ES-I3 (cell line): ENCODE results near the gene TJP1.
"Not testable (repeated sequence)": the region's sequence is repeated elsewhere in the genome, so short reads cannot be mapped to it uniquely, and the experiment has no call there.

ENCODE experiments used
- H3K36me3 ChIP-seq: 2 replicates; pipeline ENCODE4 v1.6.1; 2013; ENCODE audit warnings: mild to moderate bottlenecking, low read length, control low read depth, moderate library complexity; ENCODE audit not compliant: insufficient read depth
- H3K4me1 ChIP-seq: 2 replicates; pipeline ENCODE4 v1.6.1; 2013; ENCODE audit warnings: mild to moderate bottlenecking, control low read depth, low read length; ENCODE audit not compliant: insufficient read depth
- H3K9ac ChIP-seq: 2 replicates; pipeline ENCODE4 v1.6.1; 2013; ENCODE audit warnings: low read depth, mild to moderate bottlenecking, low read length, moderate library complexity
- H3K9me3 ChIP-seq: 2 replicates; pipeline ENCODE4 v1.6.1; 2013; ENCODE audit warnings: mild to moderate bottlenecking, low read length, moderate library complexity; ENCODE audit not compliant: control insufficient read depth, insufficient read depth

TJP1 gene

GRCh38 chr15:29743475-29743874 lies 78.8 kb downstream of the TJP1 start:
- H3K36me3 ChIP-seq: peaks cover 12% of the 10 kb centered on the region
- no peak overlapping the region for H3K9ac ChIP-seq
- H3K9me3 ChIP-seq: no peaks in the 10 kb centered on the region
- H3K4me1 ChIP-seq: no peaks in the 10 kb centered on the region

GRCh38 chr15:29740692-29741311 lies 81.5 kb downstream of the TJP1 start:
- Histone ChIP-seq H3K4me1 (peaks cover 4% of the 10 kb centered on the region; the same call in 1 of the 2 replicates), H3K36me3 (peaks cover 26% of the 10 kb centered on the region), H3K9me3 (no peaks in the 10 kb centered on the region), H3K9ac (no peak overlapping the region)

GRCh38 chr15:29736744-29737020 lies 85.6 kb downstream of the TJP1 start:
- Histone ChIP-seq H3K9ac (no peak overlapping the region), H3K4me1 (peaks cover 4% of the 10 kb centered on the region; the same call in 1 of the 2 replicates), H3K36me3 (peaks cover 25% of the 10 kb centered on the region), H3K9me3 (no peaks in the 10 kb centered on the region)

- Histone ChIP-seq H3K9me3 (no peaks in the 10 kb centered on the region), H3K36me3 (peaks cover 24% of the 10 kb centered on the region), H3K9ac (no peak overlapping the region), H3K4me1 (peaks cover 4% of the 10 kb centered on the region; the same call in 1 of the 2 replicates)
These were observed 86.1 kb downstream of the TJP1 start for GRCh38 chr15:29736012-29736743.

- H3K4me1 ChIP-seq: peaks cover 4% of the 10 kb centered on the region; the same call in 1 of the 2 replicates
- no peaks in the 10 kb centered on the region for H3K9me3 ChIP-seq
- no peak overlapping the region for H3K9ac ChIP-seq
- peaks cover 27% of the 10 kb centered on the region for H3K36me3 ChIP-seq
These were observed 87.2 kb downstream of the TJP1 start for GRCh38 chr15:29734917-29735572.

GRCh38 chr15:29731865-29732264 lies 90.4 kb downstream of the TJP1 start:
- Histone ChIP-seq H3K9me3 (no peaks in the 10 kb centered on the region), H3K9ac (no peak overlapping the region), H3K36me3 (peaks cover 31% of the 10 kb centered on the region), H3K4me1 (peaks cover 2% of the 10 kb centered on the region; the same call in 1 of the 2 replicates)

GRCh38 chr15:29730471-29730870 lies 91.8 kb downstream of the TJP1 start:
- H3K9ac ChIP-seq, H3K9me3 ChIP-seq, H3K4me1 ChIP-seq: not testable (repeated sequence)
- peaks cover 25% of the 10 kb centered on the region for H3K36me3 ChIP-seq

- H3K9ac ChIP-seq: no peak overlapping the region
- no peaks in the 10 kb centered on the region for H3K4me1 ChIP-seq
- peaks cover 8% of the 10 kb centered on the region for H3K9me3 ChIP-seq
- H3K36me3 ChIP-seq: peaks cover 35% of the 10 kb centered on the region
These were observed 93.8 kb downstream of the TJP1 start for GRCh38 chr15:29728418-29728817.

- Histone ChIP-seq H3K36me3 (peaks cover 41% of the 10 kb centered on the region), H3K9me3 (peaks cover 13% of the 10 kb centered on the region), H3K4me1 (no peaks in the 10 kb centered on the region)
These were observed 94.4 kb downstream of the TJP1 start for GRCh38 chr15:29727871-29728270.

GRCh38 chr15:29726553-29726952 lies 95.7 kb downstream of the TJP1 start:
- H3K4me1 ChIP-seq: no peaks in the 10 kb centered on the region
- H3K36me3 ChIP-seq: peaks cover 49% of the 10 kb centered on the region
- no peak overlapping the region for H3K9ac ChIP-seq
- H3K9me3 ChIP-seq: peaks cover 18% of the 10 kb centered on the region

More at GRCh38 chr15:29727871-29728270, 94.4 kb downstream of the TJP1 start:
- no peak overlapping the region for H3K9ac ChIP-seq

GRCh38 chr15:29724026-29724425 lies 98.2 kb downstream of the TJP1 start:
- peaks cover 64% of the 10 kb centered on the region for H3K36me3 ChIP-seq
- H3K9me3 ChIP-seq: peaks cover 18% of the 10 kb centered on the region
- H3K4me1 ChIP-seq: no peaks in the 10 kb centered on the region
- H3K9ac ChIP-seq: no peak overlapping the region

GRCh38 chr15:29713784-29714183 lies 108.5 kb downstream of the TJP1 start:
- Histone ChIP-seq H3K36me3 (peaks cover 45% of the 10 kb centered on the region), H3K9me3 (no peaks in the 10 kb centered on the region), H3K4me1 (no peaks in the 10 kb centered on the region), H3K9ac (no peak overlapping the region)

- Histone ChIP-seq H3K9ac (no peak overlapping the region), H3K36me3 (peaks cover 55% of the 10 kb centered on the region), H3K9me3 (no peaks in the 10 kb centered on the region), H3K4me1 (no peaks in the 10 kb centered on the region)
These were observed 110.0 kb downstream of the TJP1 start for GRCh38 chr15:29712149-29712885.

GRCh38 chr15:29711531-29711930 lies 110.7 kb downstream of the TJP1 start:
- Histone ChIP-seq H3K36me3 (peaks cover 63% of the 10 kb centered on the region), H3K4me1 (no peaks in the 10 kb centered on the region), H3K9ac (no peak overlapping the region), H3K9me3 (no peaks in the 10 kb centered on the region)
